Pulmonary artery endothelial cell (primary cell): ENCODE measurements around the gene PAK1. TPM values are rescaled to one million over a fixed set of nuclear protein-coding genes. Genes with fewer than 3 reads are reported as not detected.
A peak's percentile ranks its signal among the peaks of the same experiment; 100 is the strongest.
"Not testable (repeated sequence)": the region's sequence is repeated elsewhere in the genome, so short reads cannot be mapped to it uniquely, and the experiment has no call there.

ENCODE experiments used
- DNase-seq: peaks from one replicate; pipeline ENCODE4 v3.0.0-alpha.2; 2011; ENCODE audit warnings: low read depth, low spot score
- total RNA-seq: library from RNA; depleted of rRNA; stranded (reverse); fragments of >200 nt; gene quantifications from 2 replicates; pipeline ENCODE4 v1.2.3, GENCODE V29; 2014

Gene PAK1
- total RNA-seq, 1 donor from 2014 or later: 1.3 TPM

- no peak for DNase-seq
Measured at GRCh38 chr11:77403211-77403610, 70.7 kb downstream of the PAK1 start.

- no peak for DNase-seq
Measured at GRCh38 chr11:77402218-77402556, 71.7 kb downstream of the PAK1 start.

- no peak for DNase-seq
Measured at GRCh38 chr11:77401486-77402217, 72.2 kb downstream of the PAK1 start.

- DNase-seq: no peak
Measured at GRCh38 chr11:77400775-77401449, 73.0 kb downstream of the PAK1 start.

- DNase-seq: no peak
Measured at GRCh38 chr11:77400271-77400670, 73.6 kb downstream of the PAK1 start.

GRCh38 chr11:77397631-77398030, 76.3 kb downstream of the PAK1 start:
- DNase-seq: no peak

- no peak for DNase-seq
Measured at GRCh38 chr11:77396911-77397310, 77.0 kb downstream of the PAK1 start.

- no peak for DNase-seq
Measured at GRCh38 chr11:77396305-77396704, 77.6 kb downstream of the PAK1 start.

GRCh38 chr11:77395460-77396173, 78.3 kb downstream of the PAK1 start:
- DNase-seq: no peak

- DNase-seq: no peak
Measured at GRCh38 chr11:77392842-77393241, 81.1 kb downstream of the PAK1 start.

- no peak for DNase-seq
Measured at GRCh38 chr11:77387701-77388100, 86.2 kb downstream of the PAK1 start.

- DNase-seq: no peak
Measured at GRCh38 chr11:77386178-77386577, 87.7 kb downstream of the PAK1 start.

GRCh38 chr11:77385255-77385771, 88.6 kb downstream of the PAK1 start:
- DNase-seq: not testable (repeated sequence)

- DNase-seq: no peak
Measured at GRCh38 chr11:77384571-77384970, 89.3 kb downstream of the PAK1 start.

- DNase-seq: not testable (repeated sequence)
Measured at GRCh38 chr11:77383349-77383748, 90.5 kb downstream of the PAK1 start.

GRCh38 chr11:77381729-77382665, 91.9 kb downstream of the PAK1 start:
- no peak for DNase-seq

- DNase-seq: no peak
Measured at GRCh38 chr11:77379934-77380333, 94.0 kb downstream of the PAK1 start.

- DNase-seq: no peak
Measured at GRCh38 chr11:77379253-77379652, 94.6 kb downstream of the PAK1 start.

GRCh38 chr11:77377734-77378133, 96.2 kb downstream of the PAK1 start:
- DNase-seq: peak; percentile 20

- DNase-seq: no peak
Measured at GRCh38 chr11:77375107-77375506, 98.8 kb downstream of the PAK1 start.

GRCh38 chr11:77374611-77375031, 99.3 kb downstream of the PAK1 start:
- no peak for DNase-seq
